Mammary epithelial cell (primary cell): ENCODE measurements around the gene MGST2.

Experiments used
- CTCF ChIP-seq, 2 donors: IDR thresholded peaks in 1 of 2; conservative IDR thresholded peaks in 1 of 2; 2 replicates each; pipeline ENCODE4 v1.5.1; 2011 to 2012; ENCODE audit warnings: inconsistent platforms in 2 of 2, low read length in 2 of 2, mild to moderate bottlenecking in 2 of 2, control low read depth in 1 of 2, low read depth in 1 of 2; ENCODE audit not compliant: insufficient read depth in 1 of 2; ENCODE audit errors: extremely low read depth in 1 of 2
- EZH2 ChIP-seq: IDR thresholded peaks from 2 replicates; pipeline ENCODE4 v1.6.1; 2012; ENCODE audit warnings: low read length, inconsistent platforms, borderline replicate concordance

GRCh38 chr4:139749835-139750498 is 84.3 kb downstream of the MGST2 start:
- no peak for TF ChIP-seq CTCF (conservative IDR thresholded peaks at IDR 0.05 in 1 of 2, IDR thresholded peaks at IDR 0.05 in 1 of 2; ENCODE audit: extremely low read depth in 1 of 2, insufficient read depth in 1 of 2, low read depth in 1 of 2, low read length in 2 of 2)
- TF ChIP-seq EZH2: no peak
